Stimulated activated memory B cell treated with anti-CD40 and anti-IgM and Interleukin-4, amounts not matched to agents 10 μg/mL and 1 μg/mL and 100 μg/mL, for 72 hours (primary cell): Measurements from ENCODE around the gene FCRL6.

Source experiments
- ATAC-seq: fragments of 150-1000 bp; cut with Tn5 transposase; 2 replicates; pipeline ENCODE4 v1.10.0; 2021
- H3K27ac Mint-ChIP-seq: one replicate; pipeline ENCODE4 v1.8.0; 2022; ENCODE audit warnings: mild to moderate bottlenecking, mixed read lengths
- H3K27me3 Mint-ChIP-seq: one replicate; pipeline ENCODE4 v1.8.0; 2022; ENCODE audit warnings: mixed read lengths
- H3K36me3 Mint-ChIP-seq: one replicate; pipeline ENCODE4 v1.8.0; 2022; ENCODE audit warnings: mixed read lengths
- H3K4me1 Mint-ChIP-seq: one replicate; pipeline ENCODE4 v1.8.0; 2022; ENCODE audit warnings: mixed read lengths
- H3K4me3 Mint-ChIP-seq: one replicate; pipeline ENCODE4 v1.8.0; 2022; ENCODE audit warnings: mild to moderate bottlenecking, moderate library complexity, mixed read lengths
- H3K9me3 Mint-ChIP-seq: one replicate; pipeline ENCODE4 v1.8.0; 2022; ENCODE audit warnings: mixed read lengths

The FCRL6 gene

GRCh38 chr1:159825564-159825963, 23.4 kb downstream of the FCRL6 start:
- Mint-ChIP-seq H3K27me3 (peaks cover 58% of the 10 kb centered on the region), H3K36me3 (no peaks in the 10 kb centered on the region), H3K4me3 (no peak overlapping the region), H3K27ac (no peak overlapping the region), H3K4me1 (peaks cover 28% of the 10 kb centered on the region), H3K9me3 (no peaks in the 10 kb centered on the region)
- ATAC-seq: no peak

- Mint-ChIP-seq H3K27ac (no peak within 1 kb of the TSS), H3K4me1 (peaks cover 28% of the 10 kb centered on the region), H3K36me3 (no peaks in the 10 kb centered on the region), H3K27me3 (peaks cover 57% of the 10 kb centered on the region), H3K9me3 (no peaks in the 10 kb centered on the region), H3K4me3 (no peak within 1 kb of the TSS)
- ATAC-seq: no peak
Measured at GRCh38 chr1:159826441-159827101, 24.4 kb downstream of the FCRL6 start, which contains the start of gene SLAMF8. SLAMF8 (plus strand) TSS chr1:159826873; CDS start chr1:159826899, 26 bp downstream.

- no peak for ATAC-seq
- Mint-ChIP-seq H3K27me3 (peaks cover 52% of the 10 kb centered on the region), H3K4me1 (peaks cover 28% of the 10 kb centered on the region), H3K36me3 (no peaks in the 10 kb centered on the region), H3K9me3 (no peaks in the 10 kb centered on the region), H3K27ac (no peak overlapping the region), H3K4me3 (no peak overlapping the region)
Measured at GRCh38 chr1:159827102-159827490, 24.9 kb downstream of the FCRL6 start.

GRCh38 chr1:159827549-159827948, 25.4 kb downstream of the FCRL6 start:
- H3K4me3 Mint-ChIP-seq: no peak overlapping the region
- H3K9me3 Mint-ChIP-seq: no peaks in the 10 kb centered on the region
- no peak for ATAC-seq
- peaks cover 48% of the 10 kb centered on the region for H3K27me3 Mint-ChIP-seq
- H3K27ac Mint-ChIP-seq: no peak overlapping the region
- peaks cover 28% of the 10 kb centered on the region for H3K4me1 Mint-ChIP-seq
- no peaks in the 10 kb centered on the region for H3K36me3 Mint-ChIP-seq

GRCh38 chr1:159828176-159828575, 26.0 kb downstream of the FCRL6 start:
- H3K9me3 Mint-ChIP-seq: no peaks in the 10 kb centered on the region
- H3K27me3 Mint-ChIP-seq: peaks cover 41% of the 10 kb centered on the region
- no peaks in the 10 kb centered on the region for H3K36me3 Mint-ChIP-seq
- no peak overlapping the region for H3K27ac Mint-ChIP-seq
- peaks cover 28% of the 10 kb centered on the region for H3K4me1 Mint-ChIP-seq
- no peak overlapping the region for H3K4me3 Mint-ChIP-seq
- ATAC-seq: no peak

- Mint-ChIP-seq H3K36me3 (no peaks in the 10 kb centered on the region), H3K27me3 (peaks cover 36% of the 10 kb centered on the region), H3K9me3 (no peaks in the 10 kb centered on the region), H3K4me3 (no peak overlapping the region), H3K27ac (no peak overlapping the region), H3K4me1 (peaks cover 28% of the 10 kb centered on the region)
- no peak for ATAC-seq
Measured at GRCh38 chr1:159828581-159829272, 26.6 kb downstream of the FCRL6 start.

- no peaks in the 10 kb centered on the region for H3K36me3 Mint-ChIP-seq
- H3K4me1 Mint-ChIP-seq: peaks cover 28% of the 10 kb centered on the region
- no peak overlapping the region for H3K27ac Mint-ChIP-seq
- H3K27me3 Mint-ChIP-seq: peaks cover 30% of the 10 kb centered on the region
- no peak overlapping the region for H3K4me3 Mint-ChIP-seq
- H3K9me3 Mint-ChIP-seq: no peaks in the 10 kb centered on the region
- peak; percentile 86 for ATAC-seq
Measured at GRCh38 chr1:159829273-159829634, 27.1 kb downstream of the FCRL6 start.

GRCh38 chr1:159829822-159830465, 27.8 kb downstream of the FCRL6 start:
- Mint-ChIP-seq H3K4me3 (no peak overlapping the region), H3K27me3 (peaks cover 24% of the 10 kb centered on the region)

GRCh38 chr1:159830722-159831121, 28.6 kb downstream of the FCRL6 start:
- no peak overlapping the region for H3K4me3 Mint-ChIP-seq
- peaks cover 28% of the 10 kb centered on the region for H3K4me1 Mint-ChIP-seq
- H3K27ac Mint-ChIP-seq: no peak overlapping the region
- peaks cover 16% of the 10 kb centered on the region for H3K27me3 Mint-ChIP-seq
- no peaks in the 10 kb centered on the region for H3K36me3 Mint-ChIP-seq
- ATAC-seq: no peak
- no peaks in the 10 kb centered on the region for H3K9me3 Mint-ChIP-seq

More at GRCh38 chr1:159829822-159830465, 27.8 kb downstream of the FCRL6 start:
- no peak overlapping the region for H3K27ac Mint-ChIP-seq
- no peaks in the 10 kb centered on the region for H3K9me3 Mint-ChIP-seq
- no peak for ATAC-seq
- peaks cover 28% of the 10 kb centered on the region for H3K4me1 Mint-ChIP-seq
- no peaks in the 10 kb centered on the region for H3K36me3 Mint-ChIP-seq

GRCh38 chr1:159831412-159832141, 29.4 kb downstream of the FCRL6 start:
- H3K4me3 Mint-ChIP-seq: no peak overlapping the region
- H3K4me1 Mint-ChIP-seq: peaks cover 19% of the 10 kb centered on the region
- peaks cover 7% of the 10 kb centered on the region for H3K27me3 Mint-ChIP-seq
- H3K36me3 Mint-ChIP-seq: no peaks in the 10 kb centered on the region
- no peaks in the 10 kb centered on the region for H3K9me3 Mint-ChIP-seq
- no peak for ATAC-seq
- no peak overlapping the region for H3K27ac Mint-ChIP-seq

GRCh38 chr1:159832309-159832708, 30.1 kb downstream of the FCRL6 start:
- Mint-ChIP-seq H3K9me3 (no peaks in the 10 kb centered on the region), H3K27ac (no peak overlapping the region), H3K4me1 (peaks cover 14% of the 10 kb centered on the region), H3K36me3 (no peaks in the 10 kb centered on the region), H3K4me3 (no peak overlapping the region), H3K27me3 (no peaks in the 10 kb centered on the region)
- ATAC-seq: no peak

GRCh38 chr1:159835356-159835755, 33.2 kb downstream of the FCRL6 start:
- Mint-ChIP-seq H3K27ac (no peak overlapping the region), H3K27me3 (no peaks in the 10 kb centered on the region), H3K4me3 (no peak overlapping the region), H3K36me3 (no peaks in the 10 kb centered on the region), H3K9me3 (no peaks in the 10 kb centered on the region), H3K4me1 (peaks cover 10% of the 10 kb centered on the region)
- ATAC-seq: no peak

- Mint-ChIP-seq H3K9me3 (no peaks in the 10 kb centered on the region), H3K4me1 (peaks cover 10% of the 10 kb centered on the region), H3K4me3 (no peak overlapping the region), H3K27me3 (no peaks in the 10 kb centered on the region), H3K27ac (no peak overlapping the region), H3K36me3 (no peaks in the 10 kb centered on the region)
- ATAC-seq: no peak
Measured at GRCh38 chr1:159835862-159836525, 33.8 kb downstream of the FCRL6 start.

GRCh38 chr1:159838715-159839114, 36.6 kb downstream of the FCRL6 start:
- Mint-ChIP-seq H3K36me3 (peaks cover 4% of the 10 kb centered on the region), H3K9me3 (no peaks in the 10 kb centered on the region), H3K27ac (no peak overlapping the region), H3K4me1 (peaks cover 10% of the 10 kb centered on the region), H3K27me3 (peaks cover 20% of the 10 kb centered on the region), H3K4me3 (no peak overlapping the region)
- peak; percentile 72 for ATAC-seq
